Measurements from ENCODE around the gene OR1M1. TPM values are rescaled to one million over a fixed set of nuclear protein-coding genes. Genes with fewer than 3 reads are reported as not detected.
"Not testable (repeated sequence)": the region's sequence is repeated elsewhere in the genome, so short reads cannot be mapped to it uniquely, and the experiment has no call there.

Gene OR1M1
- total RNA-seq, 4 donors from 2014 or later: not detected

- WGBS, 2 donors: 91 to 92% methylated on average over 8 of the region's 8 CpGs
- Histone ChIP-seq H3K27ac (no peak overlapping the region), H3K27me3 (no peaks in the 10 kb centered on the region), H3K4me3 (replicated peaks in 1 of 3) (no peak overlapping the region), H3K9me3 (no peaks in the 10 kb centered on the region), H3K4me1 (no peaks in the 10 kb centered on the region), H3K36me3 (no peaks in the 10 kb centered on the region)
- DNase-seq: no peak
- intact Hi-C loops (cut with DNase I): no loop called here
- TF ChIP-seq CTCF (IDR thresholded peaks at IDR 0.05): no peak
- TF ChIP-seq POLR2A (IDR thresholded peaks at IDR 0.05): no peak
These were observed 25.0 kb upstream of the OR1M1 start for GRCh38 chr19:9061879-9062278.

GRCh38 chr19:9065457-9066014 is 21.3 kb upstream of the OR1M1 start:
- no peak for DNase-seq
- 80 to 92% methylated on average over 5 of the region's 12 CpGs for WGBS, 2 donors
- Histone ChIP-seq H3K4me3 (replicated peaks in 1 of 3) (no peak overlapping the region), H3K36me3 (no peaks in the 10 kb centered on the region), H3K27me3 (no peaks in the 10 kb centered on the region), H3K4me1 (no peaks in the 10 kb centered on the region), H3K9me3 (no peaks in the 10 kb centered on the region), H3K27ac (no peak overlapping the region)
- TF ChIP-seq CTCF (IDR thresholded peaks at IDR 0.05): no peak
- intact Hi-C loops (cut with DNase I): no loop called here

GRCh38 chr19:9070066-9070465 is 16.8 kb upstream of the OR1M1 start:
- intact Hi-C loops (cut with DNase I): loop anchor here (10.0 kb wide), 1 partner anchor 415 kb away; no protein-coding TSS in a partner anchor
- Histone ChIP-seq H3K27ac (no peak overlapping the region), H3K27me3 (no peaks in the 10 kb centered on the region), H3K4me3 (replicated peaks in 1 of 3) (no peak overlapping the region), H3K4me1 (peaks cover 0 to 3% of the 10 kb centered on the region in 2 donors), H3K36me3 (no peaks in the 10 kb centered on the region), H3K9me3 (no peaks in the 10 kb centered on the region)
- peak in 1 of 2 donors; percentile 12 for DNase-seq
- 21 to 33% methylated on average over 5 of the region's 5 CpGs for WGBS, 2 donors
- TF ChIP-seq CTCF (IDR thresholded peaks at IDR 0.05) (no peak), POLR2A (IDR thresholded peaks at IDR 0.05) (no peak)

GRCh38 chr19:9071720-9072119 is 15.1 kb upstream of the OR1M1 start:
- H3K27me3 ChIP-seq; H3K4me3 ChIP-seq (replicated peaks in 1 of 3); DNase-seq; H3K36me3 ChIP-seq; H3K27ac ChIP-seq; H3K9me3 ChIP-seq: not testable (repeated sequence)
- 79 to 88% methylated on average over 6 of the region's 6 CpGs for WGBS, 2 donors
- peaks cover 5 to 14% of the 10 kb centered on the region in 2 donors for H3K4me1 ChIP-seq
- intact Hi-C loops (cut with DNase I): loop anchor here (10.0 kb wide), 1 partner anchor 417 kb away; no protein-coding TSS in a partner anchor

- Histone ChIP-seq H3K27ac (no peak overlapping the region), H3K4me1 (peaks cover 5 to 15% of the 10 kb centered on the region in 2 donors), H3K9me3 (no peaks in the 10 kb centered on the region), H3K27me3 (no peaks in the 10 kb centered on the region), H3K36me3 (no peaks in the 10 kb centered on the region), H3K4me3 (replicated peaks in 1 of 3) (no peak overlapping the region)
- WGBS, 2 donors: 58 to 73% methylated on average over 6 of the region's 6 CpGs
- intact Hi-C loops (cut with DNase I): loop anchor here (10.0 kb wide), 1 partner anchor 419 kb away; no protein-coding TSS in a partner anchor
- TF ChIP-seq POLR2A (IDR thresholded peaks at IDR 0.05) (no peak), CTCF (IDR thresholded peaks at IDR 0.05) (no peak)
- no peak for DNase-seq
These were observed 13.1 kb upstream of the OR1M1 start for GRCh38 chr19:9073806-9074205.
